PFSK-1 (cell line): Measurements from ENCODE around the gene GORASP2.

Source experiments
- FOXP2 ChIP-seq: optimal IDR thresholded peaks from 2 replicates; pipeline ENCODE3; 2011; ENCODE audit warnings: borderline replicate concordance, control low read depth, inconsistent platforms; ENCODE audit not compliant: insufficient read depth; ENCODE audit errors: extremely low read length, extremely low read depth
- POLR2AphosphoS5 ChIP-seq: IDR thresholded peaks from 2 replicates; pipeline ENCODE4 v1.6.1; 2012; ENCODE audit warnings: low read depth, mild to moderate bottlenecking, control low read depth, low read length, moderate library complexity
- TAF1 ChIP-seq: IDR thresholded peaks from 2 replicates; pipeline ENCODE4 v1.6.1; 2012; ENCODE audit warnings: low read length, control low read depth, borderline replicate concordance; ENCODE audit not compliant: insufficient read depth
- TF ChIP-seq, protein P1 (sequence below), 2 experiments: IDR thresholded peaks; 2 replicates each; pipeline versions ENCODE4 v1.6.1 to v1.8.0; 2011 to 2012; ENCODE audit warnings: low read depth in 2 of 2, low read length in 2 of 2, control low read depth in 1 of 2, inconsistent platforms in 1 of 2, mild to moderate bottlenecking in 1 of 2, moderate library complexity in 1 of 2; ENCODE audit not compliant: insufficient read depth in 1 of 2

GRCh38 chr2:170943596-170943995, 14.5 kb downstream of the GORASP2 start:
- TF ChIP-seq, protein P1, sequence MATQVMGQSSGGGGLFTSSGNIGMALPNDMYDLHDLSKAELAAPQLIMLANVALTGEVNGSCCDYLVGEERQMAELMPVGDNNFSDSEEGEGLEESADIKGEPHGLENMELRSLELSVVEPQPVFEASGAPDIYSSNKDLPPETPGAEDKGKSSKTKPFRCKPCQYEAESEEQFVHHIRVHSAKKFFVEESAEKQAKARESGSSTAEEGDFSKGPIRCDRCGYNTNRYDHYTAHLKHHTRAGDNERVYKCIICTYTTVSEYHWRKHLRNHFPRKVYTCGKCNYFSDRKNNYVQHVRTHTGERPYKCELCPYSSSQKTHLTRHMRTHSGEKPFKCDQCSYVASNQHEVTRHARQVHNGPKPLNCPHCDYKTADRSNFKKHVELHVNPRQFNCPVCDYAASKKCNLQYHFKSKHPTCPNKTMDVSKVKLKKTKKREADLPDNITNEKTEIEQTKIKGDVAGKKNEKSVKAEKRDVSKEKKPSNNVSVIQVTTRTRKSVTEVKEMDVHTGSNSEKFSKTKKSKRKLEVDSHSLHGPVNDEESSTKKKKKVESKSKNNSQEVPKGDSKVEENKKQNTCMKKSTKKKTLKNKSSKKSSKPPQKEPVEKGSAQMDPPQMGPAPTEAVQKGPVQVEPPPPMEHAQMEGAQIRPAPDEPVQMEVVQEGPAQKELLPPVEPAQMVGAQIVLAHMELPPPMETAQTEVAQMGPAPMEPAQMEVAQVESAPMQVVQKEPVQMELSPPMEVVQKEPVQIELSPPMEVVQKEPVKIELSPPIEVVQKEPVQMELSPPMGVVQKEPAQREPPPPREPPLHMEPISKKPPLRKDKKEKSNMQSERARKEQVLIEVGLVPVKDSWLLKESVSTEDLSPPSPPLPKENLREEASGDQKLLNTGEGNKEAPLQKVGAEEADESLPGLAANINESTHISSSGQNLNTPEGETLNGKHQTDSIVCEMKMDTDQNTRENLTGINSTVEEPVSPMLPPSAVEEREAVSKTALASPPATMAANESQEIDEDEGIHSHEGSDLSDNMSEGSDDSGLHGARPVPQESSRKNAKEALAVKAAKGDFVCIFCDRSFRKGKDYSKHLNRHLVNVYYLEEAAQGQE (IDR thresholded peaks at IDR 0.05; ENCODE audit: insufficient read depth in 1 of 2, low read depth in 2 of 2, low read length in 2 of 2): no peak
- no peak for TF ChIP-seq TAF1
- TF ChIP-seq POLR2AphosphoS5: no peak
- no peak for TF ChIP-seq FOXP2
